Neuronal stem cell (in vitro differentiated cells): ENCODE data around the gene PRSS56.

Experiments
- DNase-seq: peaks from one replicate; pipeline ENCODE4 v3.0.0-alpha.2; 2013; ENCODE audit warnings: low spot score
- H2AFZ ChIP-seq: one replicate; pipeline ENCODE4 v1.6.1; 2013; ENCODE audit warnings: mild to moderate bottlenecking, low read length, inconsistent platforms
- H2AK5ac ChIP-seq: 2 replicates; pipeline ENCODE4 v1.6.1; 2013; ENCODE audit warnings: low read depth, mild to moderate bottlenecking, inconsistent platforms, low read length, moderate library complexity, mixed read lengths
- H2BK120ac ChIP-seq: 2 replicates; pipeline ENCODE4 v1.6.1; 2013; ENCODE audit warnings: low read depth, mild to moderate bottlenecking, inconsistent platforms, low read length, moderate library complexity, mixed read lengths
- H2BK12ac ChIP-seq: one replicate; pipeline ENCODE4 v1.6.1; 2013; ENCODE audit warnings: low read length, inconsistent platforms
- H2BK15ac ChIP-seq: 2 replicates; pipeline ENCODE4 v1.6.1; 2013; ENCODE audit warnings: mild to moderate bottlenecking, low read length, inconsistent platforms, mixed read lengths
- H2BK5ac ChIP-seq: one replicate; pipeline ENCODE4 v1.6.1; 2013; ENCODE audit warnings: inconsistent platforms, mild to moderate bottlenecking, low read length, moderate library complexity
- H3K14ac ChIP-seq: one replicate; pipeline ENCODE4 v1.6.1; 2013; ENCODE audit warnings: low read length, inconsistent platforms
- H3K18ac ChIP-seq: 2 replicates; pipeline ENCODE4 v1.6.1; 2013; ENCODE audit warnings: low read length, inconsistent platforms
- H3K23ac ChIP-seq: 2 replicates; pipeline ENCODE4 v1.6.1; 2013; ENCODE audit warnings: low read depth, mild to moderate bottlenecking, mixed read lengths, low read length, inconsistent platforms; ENCODE audit not compliant: poor library complexity
- H3K27ac ChIP-seq: replicated peaks from 3 replicates; pipeline ENCODE4 v1.5.1; 2013; ENCODE audit warnings: low read length, inconsistent platforms
- H3K27me3 ChIP-seq, 3 experiments: 2 replicates each; pipeline ENCODE4 v1.6.1; 2013; ENCODE audit warnings: low read length in 3 of 3, mild to moderate bottlenecking in 2 of 3, inconsistent platforms in 1 of 3, low read depth in 1 of 3, mixed read lengths in 1 of 3, moderate library complexity in 1 of 3; ENCODE audit not compliant: control insufficient read depth in 3 of 3, insufficient read depth in 3 of 3
- H3K36me3 ChIP-seq, 2 donors: replicated peaks in 1 of 2; 2 replicates each; pipeline ENCODE4 v1.6.1; 2013; ENCODE audit warnings: low read length in 2 of 2; ENCODE audit not compliant: control insufficient read depth in 2 of 2, insufficient read depth in 2 of 2
- H3K4ac ChIP-seq: 2 replicates; pipeline ENCODE4 v1.6.1; 2013; ENCODE audit warnings: inconsistent platforms, mild to moderate bottlenecking, low read length, moderate library complexity
- H3K4me1 ChIP-seq, 2 donors: 1 replicate in 1 of 2; 2 replicates in 1 of 2; pipeline ENCODE4 v1.6.1; 2013; ENCODE audit warnings: low read length in 2 of 2, low read depth in 1 of 2; ENCODE audit not compliant: control insufficient read depth in 2 of 2, insufficient read depth in 1 of 2
- H3K4me2 ChIP-seq: one replicate; pipeline ENCODE4 v1.6.1; 2013; ENCODE audit warnings: mild to moderate bottlenecking, low read length, inconsistent platforms; ENCODE audit not compliant: insufficient read depth, poor library complexity, severe bottlenecking
- H3K4me3 ChIP-seq, 2 donors: 2 replicates each; pipeline ENCODE4 v1.5.1; 2013; ENCODE audit warnings: low read length in 2 of 2, mild to moderate bottlenecking in 2 of 2, inconsistent platforms in 1 of 2, moderate library complexity in 1 of 2
- H3K79me1 ChIP-seq: one replicate; pipeline ENCODE4 v1.6.1; 2013; ENCODE audit warnings: low read depth, mild to moderate bottlenecking, inconsistent platforms, low read length, moderate library complexity
- H3K9ac ChIP-seq: one replicate; pipeline ENCODE4 v1.6.1; 2013; ENCODE audit warnings: mild to moderate bottlenecking, low read depth, low read length, inconsistent platforms; ENCODE audit not compliant: poor library complexity
- H3K9me3 ChIP-seq, 2 donors: replicated peaks in 1 of 2; 2 replicates each; pipeline versions ENCODE3 to v1.6.1; 2013; ENCODE audit warnings: low read length in 2 of 2, mild to moderate bottlenecking in 2 of 2, inconsistent platforms in 1 of 2, low read depth in 1 of 2, mixed read lengths in 1 of 2, moderate library complexity in 1 of 2; ENCODE audit not compliant: control insufficient read depth in 2 of 2, insufficient read depth in 1 of 2
- H4K8ac ChIP-seq: one replicate; pipeline ENCODE4 v1.6.1; 2013; ENCODE audit warnings: low read depth, mild to moderate bottlenecking, inconsistent platforms, low read length, moderate library complexity
- H4K91ac ChIP-seq: one replicate; pipeline ENCODE4 v1.6.1; 2013; ENCODE audit warnings: low read length, low read depth, mild to moderate bottlenecking, inconsistent platforms; ENCODE audit not compliant: poor library complexity
- WGBS, 2 donors: extraction: QIAGEN DNeasy Blood & Tissue Kit; methylation state at CpG; one replicate each; pipeline ENCODE4 v1.1.7; 2013; ENCODE audit warnings: missing lambda C conversion rate in 2 of 2, mixed read lengths in 1 of 2; ENCODE audit not compliant: insufficient read length in 2 of 2, insufficient replicate concordance in 1 of 2; ENCODE audit errors: extremely low coverage in 2 of 2; 5-methylcytosine and 5-hydroxymethylcytosine counted together

Gene PRSS56

DNA sequence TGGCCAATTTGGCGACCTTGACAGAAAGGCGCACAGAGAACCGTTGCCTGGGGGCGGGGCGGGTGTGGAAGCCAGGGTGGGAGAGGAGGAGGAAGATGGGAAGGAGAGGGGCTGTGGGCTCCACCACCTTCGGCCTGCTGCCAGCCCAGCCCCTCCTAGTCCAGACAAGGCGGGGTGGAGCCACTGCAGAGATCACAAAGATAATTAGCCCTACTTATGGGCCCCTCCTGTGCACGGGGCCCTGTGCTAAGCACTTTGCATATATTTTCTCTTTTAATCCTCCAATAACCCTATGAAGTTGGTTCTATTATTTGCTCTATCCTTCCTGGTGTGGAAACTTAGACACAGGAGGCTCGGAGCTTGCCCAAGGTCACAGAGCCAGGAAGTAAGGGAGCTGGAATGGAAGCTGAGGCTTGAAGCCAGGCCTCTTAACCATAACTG, 18.8 kb upstream of the PRSS56 start:
- H3K14ac ChIP-seq, result no peak overlapping the region
- H2BK12ac ChIP-seq, result no peak overlapping the region
- no peaks in the 10 kb centered on the region for H3K36me3 ChIP-seq
- H2AFZ ChIP-seq, result no peak overlapping the region
- peaks cover 22 to 27% of the 10 kb centered on the region in 2 donors for H3K4me1 ChIP-seq
- H4K8ac ChIP-seq, result no peak overlapping the region
- H2BK120ac ChIP-seq, result no peak overlapping the region
- WGBS, 2 donors, result no CpG with 5 or more reads among the region's 9 CpGs
- no peak overlapping the region for H3K27ac ChIP-seq
- peaks cover 0 to 3% of the 10 kb centered on the region in 2 donors for H3K9me3 ChIP-seq
- no peak overlapping the region for H4K91ac ChIP-seq
- H3K9ac ChIP-seq, result no peak overlapping the region
- H2BK15ac ChIP-seq, result no peak overlapping the region
- no peak for DNase-seq
- H2BK5ac ChIP-seq, result no peak overlapping the region
- H2AK5ac ChIP-seq, result peak overlapping the region; percentile 76
- H3K18ac ChIP-seq, result no peak overlapping the region
- H3K4me3 ChIP-seq, result no peak overlapping the region
- peaks cover 11 to 81% (median 28%) of the 10 kb centered on the region in 3 experiments for H3K27me3 ChIP-seq
- H3K4ac ChIP-seq, result no peak overlapping the region
- H3K4me2 ChIP-seq, result no peak overlapping the region
- no peaks in the 10 kb centered on the region for H3K79me1 ChIP-seq
- H3K23ac ChIP-seq, result no peak overlapping the region

DNA sequence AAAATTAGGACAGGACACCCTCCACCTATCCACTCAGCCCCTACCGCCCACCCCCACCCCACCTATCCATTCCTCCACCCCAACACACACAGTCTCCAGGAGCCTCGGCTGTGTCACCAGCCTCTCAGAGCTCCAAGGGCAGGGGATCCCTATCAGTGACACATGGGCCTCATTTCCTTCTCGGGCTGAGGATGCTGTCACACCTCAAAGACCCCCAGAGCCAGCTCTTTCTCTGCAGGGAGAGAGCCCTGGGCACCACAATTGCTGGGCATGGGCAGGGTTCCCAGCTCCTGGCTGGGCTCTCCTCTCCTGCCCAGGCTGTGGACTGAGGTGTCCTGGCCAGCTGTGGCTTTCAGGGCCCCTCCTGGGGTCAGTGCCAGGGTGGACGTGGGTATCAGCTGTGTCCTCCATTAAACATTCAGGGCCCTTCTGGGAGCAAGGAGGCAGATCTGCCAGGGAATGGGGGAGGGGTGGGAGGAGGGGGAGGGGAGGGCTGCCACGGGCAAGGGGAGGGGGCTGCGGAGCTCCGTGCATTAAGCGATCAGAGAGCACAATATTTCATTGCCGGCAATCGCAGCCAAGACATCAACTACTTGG, 18.3 kb upstream of the PRSS56 start:
- H3K4me3 ChIP-seq, result no peak overlapping the region
- no peak overlapping the region for H3K27ac ChIP-seq
- H2AK5ac ChIP-seq, result peak overlapping the region; percentile 20
- no peak overlapping the region for H3K9ac ChIP-seq
- no peak overlapping the region for H3K23ac ChIP-seq
- no peak overlapping the region for H2BK12ac ChIP-seq
- H3K18ac ChIP-seq, result peak overlapping the region; percentile 38
- no peak for DNase-seq
- no peak overlapping the region for H2AFZ ChIP-seq
- peaks cover 0 to 3% of the 10 kb centered on the region in 2 donors for H3K9me3 ChIP-seq
- H3K79me1 ChIP-seq, result no peaks in the 10 kb centered on the region
- H3K4ac ChIP-seq, result no peak overlapping the region
- peaks cover 26 to 31% of the 10 kb centered on the region in 2 donors for H3K4me1 ChIP-seq
- H4K8ac ChIP-seq, result no peak overlapping the region
- no peak overlapping the region for H2BK15ac ChIP-seq
- no peak overlapping the region for H2BK5ac ChIP-seq
- H3K36me3 ChIP-seq, result no peaks in the 10 kb centered on the region
- H3K4me2 ChIP-seq, result peak overlapping the region; percentile 90
- WGBS, 2 donors, result no CpG with 5 or more reads among the region's 10 CpGs
- peaks cover 11 to 84% (median 28%) of the 10 kb centered on the region in 3 experiments for H3K27me3 ChIP-seq
- H4K91ac ChIP-seq, result no peak overlapping the region
- no peak overlapping the region for H2BK120ac ChIP-seq
- H3K14ac ChIP-seq, result no peak overlapping the region

DNA sequence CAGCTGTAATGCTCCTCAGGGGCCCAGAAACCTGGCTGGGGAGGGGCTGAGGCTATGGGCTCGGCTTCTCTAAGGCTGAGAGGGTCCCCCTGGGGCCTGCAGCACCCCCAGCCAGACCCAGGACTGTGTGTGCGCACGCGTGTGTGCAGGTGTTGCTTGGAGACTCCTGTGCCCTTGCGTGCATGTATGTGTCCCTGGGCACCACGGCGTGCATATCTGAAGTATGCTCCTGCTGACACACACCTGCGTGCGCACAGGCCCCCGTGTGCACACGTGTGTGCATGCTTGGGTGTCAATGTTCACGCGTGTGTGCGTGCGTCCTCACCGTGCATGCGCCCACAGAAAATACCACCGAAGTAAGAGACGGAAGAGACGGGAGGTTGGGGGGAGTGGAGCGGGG, 17.7 kb upstream of the PRSS56 start:
- peak overlapping the region; percentile 90 for H3K18ac ChIP-seq
- H2BK120ac ChIP-seq, result no peak overlapping the region
- no peak overlapping the region for H2BK15ac ChIP-seq
- no peak for DNase-seq
- peaks cover 11 to 88% (median 28%) of the 10 kb centered on the region in 3 experiments for H3K27me3 ChIP-seq
- H3K14ac ChIP-seq, result peak overlapping the region; percentile 100
- H3K79me1 ChIP-seq, result no peaks in the 10 kb centered on the region
- no CpG with 5 or more reads among the region's 21 CpGs for WGBS, 2 donors
- H3K9me3 ChIP-seq, result peaks cover 0 to 3% of the 10 kb centered on the region in 2 donors
- H2AFZ ChIP-seq, result peak overlapping the region; percentile 71
- H2BK12ac ChIP-seq, result no peak overlapping the region
- peak overlapping the region; percentile 66 for H3K9ac ChIP-seq
- no peak overlapping the region for H4K91ac ChIP-seq
- H3K4me3 ChIP-seq, result peak overlapping the region; percentile 37 to 71
- peak overlapping the region; percentile 90 for H3K4me2 ChIP-seq
- no peak overlapping the region for H3K27ac ChIP-seq
- H4K8ac ChIP-seq, result peak overlapping the region; percentile 93
- H3K36me3 ChIP-seq, result no peaks in the 10 kb centered on the region
- H3K4me1 ChIP-seq, result peaks cover 21 to 27% of the 10 kb centered on the region in 2 donors
- no peak overlapping the region for H2BK5ac ChIP-seq
- peak overlapping the region; percentile 75 for H3K23ac ChIP-seq
- H2AK5ac ChIP-seq, result peak overlapping the region; percentile 91
- no peak overlapping the region for H3K4ac ChIP-seq

DNA sequence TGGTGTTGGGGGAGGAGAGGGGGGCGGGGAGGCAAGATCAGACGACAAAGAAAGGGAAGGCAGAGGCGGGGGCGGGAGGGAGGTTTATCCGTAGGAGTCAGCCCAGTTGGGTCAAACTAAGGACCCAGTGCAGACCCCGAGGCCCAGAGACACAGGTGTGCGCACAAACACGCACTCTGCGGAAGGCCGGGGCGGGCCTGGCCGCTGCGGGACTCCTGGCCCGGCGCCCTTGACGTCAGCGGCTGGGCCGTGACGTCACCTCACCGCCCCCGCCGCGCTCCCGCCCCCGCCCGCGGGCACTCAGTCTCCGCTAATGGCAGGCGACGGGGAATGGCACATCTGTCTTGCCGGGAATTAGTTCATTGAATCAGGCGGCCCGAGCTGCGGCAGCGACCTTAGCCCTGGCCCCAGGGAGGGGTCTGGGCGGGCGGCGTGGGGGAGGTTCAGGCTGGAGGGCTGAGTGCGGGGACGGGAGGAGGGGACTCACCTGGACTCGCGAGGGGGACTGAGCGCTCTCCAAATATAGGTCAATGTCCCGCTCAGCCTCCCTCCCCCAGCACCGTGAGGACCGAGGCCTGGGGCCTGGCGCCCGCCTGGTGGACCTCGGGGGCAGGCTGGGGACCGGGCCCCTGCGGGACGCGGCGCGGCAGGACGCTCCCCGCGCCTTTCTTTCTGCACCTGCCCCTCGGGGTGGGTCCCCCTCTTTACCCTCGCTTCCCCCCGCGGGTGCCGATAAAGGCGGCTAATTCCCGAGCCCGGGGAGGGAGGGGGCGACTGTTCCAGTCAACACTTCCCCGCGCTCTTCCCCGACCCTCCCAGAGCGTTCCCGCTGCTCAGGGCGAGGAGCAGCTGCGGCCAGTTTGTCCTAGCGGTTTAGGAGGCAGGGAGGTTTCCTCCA, 17.0 kb upstream of the PRSS56 start:
- Histone ChIP-seq H3K4ac (no peak overlapping the region), H4K8ac (no peak overlapping the region), H3K27ac (no peak overlapping the region), H3K79me1 (no peaks in the 10 kb centered on the region), H3K9ac (peak overlapping the region; percentile 54), H2AK5ac (peak overlapping the region; percentile 91), H3K4me2 (peak overlapping the region; percentile 90), H2BK120ac (peak overlapping the region; percentile 41), H3K36me3 (no peaks in the 10 kb centered on the region), H2BK5ac (no peak overlapping the region), H4K91ac (no peak overlapping the region), H3K9me3 (peaks cover 0 to 3% of the 10 kb centered on the region in 2 donors), H2AFZ (peak overlapping the region; percentile 83), H2BK15ac (peak overlapping the region; percentile 79), H3K14ac (no peak overlapping the region), H3K18ac (peak overlapping the region; percentile 90), H3K4me1 (peaks cover 21 to 22% of the 10 kb centered on the region in 2 donors), H3K4me3 (peak overlapping the region; percentile 37 to 78), H2BK12ac (no peak overlapping the region), H3K27me3 (peaks cover 11 to 88% (median 28%) of the 10 kb centered on the region in 3 experiments), H3K23ac (peak overlapping the region; percentile 67)
- WGBS, 2 donors, result no CpG with 5 or more reads among the region's 75 CpGs
- peak; percentile 64 for DNase-seq
